Measurements from ENCODE around the gene TMCO2. TPM values are rescaled to one million over a fixed set of nuclear protein-coding genes. Genes with fewer than 3 reads are reported as not detected.

TMCO2 gene
- total RNA-seq, 1 donor = not detected

DNA sequence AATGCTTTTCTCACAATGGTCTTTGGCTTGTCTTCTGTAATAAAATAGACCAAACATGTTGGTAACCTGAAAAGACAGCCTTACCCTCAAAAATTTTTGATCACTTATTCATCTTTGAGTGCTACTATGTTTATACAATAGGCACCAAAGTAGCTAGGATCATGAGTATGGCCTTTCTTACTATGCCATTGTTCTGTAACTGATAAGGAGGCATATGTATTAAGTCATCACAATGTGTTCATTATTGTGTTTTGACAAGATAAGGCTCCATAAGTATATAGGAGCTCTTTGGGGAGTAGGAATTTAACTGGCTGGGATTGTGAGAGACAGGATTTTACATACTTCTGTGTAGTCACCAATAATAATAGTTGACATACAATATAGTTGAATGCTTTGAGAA, 675 bp downstream of the TMCO2 start:
- no peak overlapping the region for H3K4me2 ChIP-seq (ENCODE audit: insufficient read depth, low read length)
- no peaks in the 10 kb centered on the region for H4K20me1 ChIP-seq (ENCODE audit: insufficient read depth, low read length)
- no peak overlapping the region for H3K4me3 ChIP-seq (ENCODE audit: insufficient read depth, low read length)
- no peak overlapping the region for H2AFZ ChIP-seq (ENCODE audit: low read length)
- no peaks in the 10 kb centered on the region for H3K27me3 ChIP-seq (ENCODE audit: insufficient read depth, low read length)
- no peaks in the 10 kb centered on the region for H3K36me3 ChIP-seq (ENCODE audit: insufficient read depth, low read length)
- no peaks in the 10 kb centered on the region for H3K9me3 ChIP-seq (ENCODE audit: low read depth, low read length)
- H3K79me2 ChIP-seq (ENCODE audit: insufficient read depth, low read length) = no peaks in the 10 kb centered on the region
- peaks cover 10% of the 10 kb centered on the region for H3K4me1 ChIP-seq (ENCODE audit: insufficient read depth, low read length)
- DNase-seq (ENCODE audit: insufficient read length, low spot score, missing footprints) = no peak
- no peak overlapping the region for H3K27ac ChIP-seq (ENCODE audit: low read depth, low read length)
- no peak for TF ChIP-seq CTCF (IDR thresholded peaks at IDR 0.05; ENCODE audit: extremely low read depth, low read depth, low read length)

- H3K27me3 ChIP-seq (ENCODE audit: insufficient read depth, low read length) = no peaks in the 10 kb centered on the region
- H3K4me3 ChIP-seq (ENCODE audit: insufficient read depth, low read length) = no peak overlapping the region
- H4K20me1 ChIP-seq (ENCODE audit: insufficient read depth, low read length) = no peaks in the 10 kb centered on the region
- H3K27ac ChIP-seq (ENCODE audit: low read depth, low read length) = no peak overlapping the region
- no peaks in the 10 kb centered on the region for H3K9me3 ChIP-seq (ENCODE audit: low read depth, low read length)
- H3K4me1 ChIP-seq (ENCODE audit: insufficient read depth, low read length) = peaks cover 1% of the 10 kb centered on the region
- no peak for TF ChIP-seq CTCF (IDR thresholded peaks at IDR 0.05; ENCODE audit: extremely low read depth, low read depth, low read length)
- H3K36me3 ChIP-seq (ENCODE audit: insufficient read depth, low read length) = no peaks in the 10 kb centered on the region
- no peak overlapping the region for H3K4me2 ChIP-seq (ENCODE audit: insufficient read depth, low read length)
- peaks cover 16% of the 10 kb centered on the region for H3K79me2 ChIP-seq (ENCODE audit: insufficient read depth, low read length)
- no peak for DNase-seq (ENCODE audit: insufficient read length, low spot score, missing footprints)
- H2AFZ ChIP-seq (ENCODE audit: low read length) = no peak overlapping the region
Observed at GRCh38 chr1:40251456-40251855, 3.7 kb downstream of the TMCO2 start.

DNA sequence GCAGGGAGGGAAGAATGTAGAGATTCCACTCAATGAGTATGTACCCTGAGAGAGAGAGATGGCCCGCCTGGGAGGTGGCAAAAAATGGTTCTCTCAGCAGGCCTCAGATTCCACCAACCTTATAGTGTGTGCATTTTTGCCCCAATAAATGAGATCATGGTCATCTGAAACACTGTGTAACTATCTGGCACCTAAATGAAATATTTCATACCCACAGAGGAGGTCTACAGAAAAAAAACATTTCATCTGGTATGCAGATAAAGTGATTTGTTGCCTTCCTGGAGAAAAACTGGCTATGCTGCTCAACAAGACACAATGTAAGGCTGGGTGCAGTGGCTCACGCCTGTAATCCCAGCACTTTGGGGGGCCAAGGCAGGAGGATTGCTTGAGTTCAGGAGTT, 4.9 kb downstream of the TMCO2 start:
- Histone ChIP-seq H3K27me3 (ENCODE audit: insufficient read depth, low read length) (no peaks in the 10 kb centered on the region), H3K4me1 (ENCODE audit: insufficient read depth, low read length) (peaks cover 6% of the 10 kb centered on the region), H3K4me2 (ENCODE audit: insufficient read depth, low read length) (no peak overlapping the region), H3K27ac (ENCODE audit: low read depth, low read length) (no peak overlapping the region), H3K79me2 (ENCODE audit: insufficient read depth, low read length) (peaks cover 26% of the 10 kb centered on the region), H4K20me1 (ENCODE audit: insufficient read depth, low read length) (no peaks in the 10 kb centered on the region), H2AFZ (ENCODE audit: low read length) (no peak overlapping the region), H3K4me3 (ENCODE audit: insufficient read depth, low read length) (no peak overlapping the region), H3K9me3 (ENCODE audit: low read depth, low read length) (no peaks in the 10 kb centered on the region), H3K36me3 (ENCODE audit: insufficient read depth, low read length) (no peaks in the 10 kb centered on the region)
- TF ChIP-seq CTCF (IDR thresholded peaks at IDR 0.05; ENCODE audit: extremely low read depth, low read depth, low read length) = no peak
- peak; percentile 25 for DNase-seq (ENCODE audit: insufficient read length, low spot score, missing footprints)

DNA sequence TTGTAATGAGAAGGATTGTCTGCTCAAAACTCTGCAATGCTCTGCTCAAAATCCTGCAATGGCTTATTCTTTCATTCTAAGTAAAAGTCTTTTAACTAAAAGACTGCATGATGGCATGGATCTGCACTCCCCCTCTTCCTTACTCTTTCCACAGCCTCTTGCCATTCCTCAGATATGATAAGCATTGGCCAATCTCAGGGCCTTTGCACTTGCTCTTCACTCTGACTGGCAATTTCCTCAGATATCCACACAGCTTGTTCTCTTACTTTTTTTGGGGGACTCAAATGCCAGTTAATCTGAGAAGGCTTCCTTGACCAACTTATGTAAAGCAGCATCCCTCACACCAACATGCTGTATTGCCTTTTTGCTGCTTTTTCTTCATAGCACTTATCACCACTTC, 7.5 kb downstream of the TMCO2 start:
- no peak for DNase-seq (ENCODE audit: insufficient read length, low spot score, missing footprints)

More for the DNA sequence above, 7.5 kb downstream of the TMCO2 start:
- Histone ChIP-seq H3K27ac (ENCODE audit: low read depth, low read length) (no peak overlapping the region), H3K27me3 (ENCODE audit: insufficient read depth, low read length) (no peaks in the 10 kb centered on the region), H3K79me2 (ENCODE audit: insufficient read depth, low read length) (peaks cover 44% of the 10 kb centered on the region), H3K4me1 (ENCODE audit: insufficient read depth, low read length) (peaks cover 12% of the 10 kb centered on the region), H4K20me1 (ENCODE audit: insufficient read depth, low read length) (no peaks in the 10 kb centered on the region), H3K36me3 (ENCODE audit: insufficient read depth, low read length) (peaks cover 7% of the 10 kb centered on the region), H3K9me3 (ENCODE audit: low read depth, low read length) (no peaks in the 10 kb centered on the region), H3K4me2 (ENCODE audit: insufficient read depth, low read length) (no peak overlapping the region), H3K4me3 (ENCODE audit: insufficient read depth, low read length) (no peak overlapping the region), H2AFZ (ENCODE audit: low read length) (no peak overlapping the region)
- TF ChIP-seq CTCF (IDR thresholded peaks at IDR 0.05; ENCODE audit: extremely low read depth, low read depth, low read length) = no peak

Data from osteoblast (primary cell).